Muscle layer of colon (tissue), 2 donors: ENCODE data around the gene KRT2.
"Not testable (repeated sequence)": the region's sequence is repeated elsewhere in the genome, so short reads cannot be mapped to it uniquely, and the experiment has no call there.

Experiments
- H3K27ac ChIP-seq: one replicate; pipeline ENCODE4 v1.7.0; 2013; ENCODE audit warnings: low read depth, mild to moderate bottlenecking, low read length, moderate library complexity
- H3K27me3 ChIP-seq, 2 donors: one replicate each; pipeline ENCODE4 v1.7.0; 2013; ENCODE audit warnings: low read length in 2 of 2, mild to moderate bottlenecking in 2 of 2; ENCODE audit not compliant: insufficient read depth in 2 of 2, control insufficient read depth in 1 of 2
- H3K36me3 ChIP-seq: one replicate; pipeline ENCODE4 v1.7.0; 2013; ENCODE audit warnings: mild to moderate bottlenecking, low read length; ENCODE audit not compliant: insufficient read depth
- H3K4me1 ChIP-seq: one replicate; pipeline ENCODE4 v1.7.0; 2013; ENCODE audit warnings: mild to moderate bottlenecking, low read length; ENCODE audit not compliant: insufficient read depth
- H3K4me3 ChIP-seq, 2 donors: one replicate each; pipeline ENCODE4 v1.7.0; 2013; ENCODE audit warnings: low read length in 2 of 2, low read depth in 1 of 2, mild to moderate bottlenecking in 1 of 2, moderate library complexity in 1 of 2
- H3K9ac ChIP-seq: one replicate; pipeline ENCODE4 v1.7.0; 2013; ENCODE audit warnings: low read length
- H3K9me3 ChIP-seq: one replicate; pipeline ENCODE4 v1.7.0; 2013; ENCODE audit warnings: mild to moderate bottlenecking, low read length
- donor health status: abdominal sarcoma.
- donor health status: Adenocarcinoma of cecum.

KRT2 gene

GRCh38 chr12:52673713-52674432 lies 21.9 kb upstream of the KRT2 start:
- Histone ChIP-seq H3K27me3 (no peaks in the 10 kb centered on the region), H3K36me3 (no peaks in the 10 kb centered on the region), H3K4me3 (no peak overlapping the region), H3K9ac (no peak overlapping the region), H3K4me1 (no peaks in the 10 kb centered on the region), H3K27ac (no peak overlapping the region), H3K9me3 (no peaks in the 10 kb centered on the region)

- H3K9ac ChIP-seq, result no peak overlapping the region
- H3K9me3 ChIP-seq, result no peaks in the 10 kb centered on the region
- no peaks in the 10 kb centered on the region for H3K4me1 ChIP-seq
- no peak overlapping the region for H3K4me3 ChIP-seq
- no peaks in the 10 kb centered on the region for H3K27me3 ChIP-seq
- no peaks in the 10 kb centered on the region for H3K36me3 ChIP-seq
- H3K27ac ChIP-seq, result no peak overlapping the region
Observed at GRCh38 chr12:52673217-52673616, 21.2 kb upstream of the KRT2 start.

GRCh38 chr12:52672321-52672933 lies 20.4 kb upstream of the KRT2 start:
- Histone ChIP-seq H3K9me3 (no peaks in the 10 kb centered on the region), H3K4me1 (no peaks in the 10 kb centered on the region), H3K27ac (no peak overlapping the region), H3K4me3 (no peak overlapping the region), H3K27me3 (no peaks in the 10 kb centered on the region), H3K9ac (no peak overlapping the region), H3K36me3 (no peaks in the 10 kb centered on the region)

- Histone ChIP-seq H3K27ac (no peak overlapping the region), H3K9me3 (no peaks in the 10 kb centered on the region), H3K36me3 (no peaks in the 10 kb centered on the region), H3K9ac (no peak overlapping the region), H3K4me1 (no peaks in the 10 kb centered on the region), H3K27me3 (no peaks in the 10 kb centered on the region), H3K4me3 (no peak overlapping the region)
Observed at GRCh38 chr12:52670961-52671360, 18.9 kb upstream of the KRT2 start.

GRCh38 chr12:52670506-52670905 lies 18.5 kb upstream of the KRT2 start:
- Histone ChIP-seq H3K4me3 (no peak overlapping the region), H3K9me3 (no peaks in the 10 kb centered on the region), H3K4me1 (no peaks in the 10 kb centered on the region), H3K27ac (no peak overlapping the region), H3K36me3 (no peaks in the 10 kb centered on the region), H3K9ac (no peak overlapping the region), H3K27me3 (no peaks in the 10 kb centered on the region)

- not testable (repeated sequence) for H3K9ac ChIP-seq, H3K27ac ChIP-seq, H3K4me1 ChIP-seq, H3K36me3 ChIP-seq, H3K4me3 ChIP-seq, H3K9me3 ChIP-seq, H3K27me3 ChIP-seq
Observed at GRCh38 chr12:52669941-52670340, 17.9 kb upstream of the KRT2 start.

- H3K9me3 ChIP-seq, result no peaks in the 10 kb centered on the region
- H3K27ac ChIP-seq, result no peak overlapping the region
- H3K4me3 ChIP-seq, result no peak overlapping the region
- H3K36me3 ChIP-seq, result no peaks in the 10 kb centered on the region
- H3K4me1 ChIP-seq, result no peaks in the 10 kb centered on the region
- H3K9ac ChIP-seq, result no peak overlapping the region
- H3K27me3 ChIP-seq, result no peaks in the 10 kb centered on the region
Observed at GRCh38 chr12:52669426-52669825, 17.4 kb upstream of the KRT2 start.

GRCh38 chr12:52667931-52668330 lies 15.9 kb upstream of the KRT2 start:
- Histone ChIP-seq H3K36me3 (no peaks in the 10 kb centered on the region), H3K27ac (no peak overlapping the region), H3K4me3 (no peak overlapping the region), H3K9ac (no peak overlapping the region), H3K9me3 (no peaks in the 10 kb centered on the region), H3K27me3 (no peaks in the 10 kb centered on the region), H3K4me1 (no peaks in the 10 kb centered on the region)

- no peak overlapping the region for H3K27ac ChIP-seq
- H3K36me3 ChIP-seq, result no peaks in the 10 kb centered on the region
- no peaks in the 10 kb centered on the region for H3K4me1 ChIP-seq
- no peak overlapping the region for H3K9ac ChIP-seq
- H3K9me3 ChIP-seq, result no peaks in the 10 kb centered on the region
- no peak overlapping the region for H3K4me3 ChIP-seq
- H3K27me3 ChIP-seq, result no peaks in the 10 kb centered on the region
Observed at GRCh38 chr12:52667509-52667908, 15.5 kb upstream of the KRT2 start.

- no peak overlapping the region for H3K4me3 ChIP-seq
- no peaks in the 10 kb centered on the region for H3K9me3 ChIP-seq
- H3K27ac ChIP-seq, result no peak overlapping the region
Observed at GRCh38 chr12:52666471-52666870, 14.5 kb upstream of the KRT2 start.

GRCh38 chr12:52663420-52663819 lies 11.4 kb upstream of the KRT2 start:
- Histone ChIP-seq H3K36me3 (no peaks in the 10 kb centered on the region), H3K27ac (no peak overlapping the region), H3K4me3 (no peak overlapping the region), H3K9me3 (no peaks in the 10 kb centered on the region), H3K9ac (no peak overlapping the region), H3K4me1 (no peaks in the 10 kb centered on the region), H3K27me3 (peaks cover 0 to 4% of the 10 kb centered on the region in 2 donors)

More at GRCh38 chr12:52666471-52666870, 14.5 kb upstream of the KRT2 start:
- Histone ChIP-seq H3K27me3 (peaks cover 0 to 4% of the 10 kb centered on the region in 2 donors), H3K4me1 (no peaks in the 10 kb centered on the region), H3K36me3 (no peaks in the 10 kb centered on the region), H3K9ac (no peak overlapping the region)

GRCh38 chr12:52662918-52663229 lies 10.9 kb upstream of the KRT2 start:
- H3K27ac ChIP-seq, result no peak overlapping the region
- no peak overlapping the region for H3K9ac ChIP-seq
- H3K4me3 ChIP-seq, result no peak overlapping the region
- no peaks in the 10 kb centered on the region for H3K36me3 ChIP-seq
- no peaks in the 10 kb centered on the region for H3K9me3 ChIP-seq
- peaks cover 0 to 4% of the 10 kb centered on the region in 2 donors for H3K27me3 ChIP-seq
- no peaks in the 10 kb centered on the region for H3K4me1 ChIP-seq
